Measurements from ENCODE around the gene C4orf50. TPM values are rescaled to one million over a fixed set of nuclear protein-coding genes. Genes with fewer than 3 reads are reported as not detected.
A peak's percentile ranks its signal among the peaks of the same experiment; 100 is the strongest.
"Not testable (repeated sequence)": the region's sequence is repeated elsewhere in the genome, so short reads cannot be mapped to it uniquely, and the experiment has no call there.

The C4orf50 gene
- polyA plus RNA-seq, 1 donor = 0.01 TPM

DNA sequence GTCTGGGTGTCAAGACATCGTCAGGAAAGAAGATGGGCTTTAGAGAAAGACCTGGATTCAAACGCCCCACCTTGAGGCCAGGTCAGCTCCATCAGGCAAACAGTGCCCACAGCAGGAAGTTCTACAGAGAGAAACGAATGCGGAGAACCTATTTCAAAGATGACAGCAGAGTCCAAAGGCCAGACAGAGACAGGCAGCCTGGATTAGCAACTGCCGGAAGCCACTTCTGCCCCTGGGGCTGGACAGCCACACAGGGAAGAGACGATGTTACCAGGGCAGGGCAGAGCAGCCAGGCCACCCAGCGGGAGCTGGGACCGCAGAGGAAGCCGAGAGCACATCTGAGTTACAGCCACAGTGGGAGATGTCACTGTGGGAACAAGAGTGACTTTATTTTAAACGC lies 1.2 kb downstream of the C4orf50 start:
- no peak for DNase-seq (ENCODE audit: low read depth)

DNA sequence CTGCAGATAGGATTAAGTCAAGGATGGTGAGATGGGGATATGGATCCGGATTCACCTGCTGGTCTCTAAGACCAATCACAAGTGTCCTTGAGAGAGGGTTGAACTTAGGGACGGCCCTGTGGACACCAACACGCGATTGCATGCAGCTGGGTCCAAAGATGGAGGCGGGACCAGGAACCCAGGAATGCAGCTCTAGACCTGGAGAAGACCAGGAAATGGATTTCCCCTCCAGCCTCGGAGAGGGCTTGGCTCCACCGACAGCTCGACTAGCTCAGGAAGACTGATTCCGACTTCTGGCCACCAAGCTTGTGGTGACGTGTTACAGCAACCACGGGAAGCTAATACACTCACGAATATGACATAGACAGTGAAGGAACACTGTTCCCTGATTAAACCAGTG lies 4.7 kb downstream of the C4orf50 start:
- DNase-seq (ENCODE audit: low read depth) = no peak

DNA sequence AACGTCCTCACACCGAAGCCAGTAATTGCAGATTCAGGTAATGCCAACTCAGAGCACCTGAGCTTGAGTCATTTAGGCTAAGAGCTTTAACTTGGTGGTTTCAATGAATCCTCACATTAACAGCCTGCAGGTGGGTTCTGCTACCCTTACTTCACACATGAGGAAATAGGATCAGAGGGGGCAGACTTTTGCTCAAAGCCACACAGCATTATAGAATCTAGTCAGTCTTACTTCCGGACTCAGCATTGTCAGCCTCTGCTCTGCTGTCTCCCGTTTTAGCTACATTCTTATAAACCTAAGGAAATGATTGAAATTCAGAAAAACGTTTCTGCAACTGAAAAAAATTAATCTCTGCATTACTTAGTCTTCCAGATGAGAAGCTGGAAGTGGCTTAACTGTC lies 6.0 kb downstream of the C4orf50 start:
- no peak for DNase-seq (ENCODE audit: low read depth)

DNA sequence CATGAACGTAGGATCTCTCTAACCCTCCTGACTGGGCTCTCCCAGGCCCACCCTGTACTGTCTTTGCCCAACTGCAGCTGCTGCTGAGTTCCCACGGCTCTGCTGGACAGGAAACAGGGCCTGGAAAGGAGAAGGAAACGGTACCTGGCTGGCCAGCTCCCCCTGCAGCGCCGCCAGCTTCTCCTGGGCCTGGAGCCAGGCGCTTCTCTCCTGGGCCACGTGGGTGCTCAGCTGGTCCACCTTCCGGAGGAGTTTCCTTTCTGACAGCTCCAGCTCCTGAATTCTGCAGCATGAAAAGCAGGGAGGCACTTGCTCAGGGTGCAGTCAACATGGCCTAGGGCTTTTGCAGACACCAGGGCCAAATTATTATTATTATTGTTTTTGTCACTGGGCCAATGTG lies 6.5 kb downstream of the C4orf50 start:
- DNase-seq (ENCODE audit: low read depth) = no peak

DNA sequence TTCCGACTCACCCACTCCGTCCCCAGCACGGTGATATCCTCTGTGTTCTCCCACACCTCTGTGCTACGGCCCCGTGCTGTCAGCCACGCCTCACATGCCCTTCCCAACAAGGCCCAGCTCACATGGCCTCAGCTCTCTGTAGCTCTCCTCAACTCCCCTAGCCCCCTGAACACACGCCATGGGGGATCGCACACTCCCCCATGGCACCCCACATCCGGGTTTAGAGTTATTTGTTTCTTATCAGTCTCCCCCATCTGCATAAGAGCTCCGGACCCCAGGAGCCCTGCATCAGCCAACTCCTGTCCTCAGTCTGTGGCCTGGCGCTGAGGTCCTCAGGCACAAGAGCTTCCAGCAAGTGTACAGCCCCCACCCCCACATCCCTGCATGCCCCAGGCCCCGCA lies 7.0 kb downstream of the C4orf50 start:
- DNase-seq (ENCODE audit: low read depth) = no peak

- no peak for DNase-seq (ENCODE audit: low read depth)
These were observed 7.4 kb downstream of the C4orf50 start for GRCh38 chr4:6010789-6011188.

- DNase-seq (ENCODE audit: low read depth) = no peak
These were observed 8.8 kb downstream of the C4orf50 start for GRCh38 chr4:6009452-6009851.

- no peak for DNase-seq (ENCODE audit: low read depth)
These were observed 9.4 kb downstream of the C4orf50 start for GRCh38 chr4:6008766-6009385.

GRCh38 chr4:6008092-6008551 lies 10.1 kb downstream of the C4orf50 start:
- DNase-seq (ENCODE audit: low read depth) = no peak

DNA sequence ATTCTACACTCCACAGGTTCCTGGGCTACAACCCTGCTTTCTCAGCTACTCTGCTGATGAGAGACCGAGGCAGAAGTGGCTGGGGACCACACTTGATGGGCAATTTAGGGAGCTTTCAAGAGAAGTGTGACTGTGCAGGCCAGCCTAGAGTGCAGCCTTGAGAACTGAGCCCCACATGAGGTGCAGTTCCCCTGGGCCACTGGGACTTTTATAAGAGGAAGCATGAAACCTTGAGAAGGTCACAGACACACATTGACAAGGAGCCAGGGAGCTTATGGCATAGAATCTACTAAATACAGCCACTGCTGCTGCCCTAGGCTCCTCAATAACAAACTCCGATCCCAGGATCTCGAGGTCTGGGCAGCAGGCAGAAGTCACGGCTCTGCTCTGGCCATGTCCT lies 13.1 kb downstream of the C4orf50 start:
- no peak for DNase-seq (ENCODE audit: low read depth)

GRCh38 chr4:6003485-6003884 lies 14.7 kb downstream of the C4orf50 start:
- not testable (repeated sequence) for DNase-seq (ENCODE audit: low read depth)

DNA sequence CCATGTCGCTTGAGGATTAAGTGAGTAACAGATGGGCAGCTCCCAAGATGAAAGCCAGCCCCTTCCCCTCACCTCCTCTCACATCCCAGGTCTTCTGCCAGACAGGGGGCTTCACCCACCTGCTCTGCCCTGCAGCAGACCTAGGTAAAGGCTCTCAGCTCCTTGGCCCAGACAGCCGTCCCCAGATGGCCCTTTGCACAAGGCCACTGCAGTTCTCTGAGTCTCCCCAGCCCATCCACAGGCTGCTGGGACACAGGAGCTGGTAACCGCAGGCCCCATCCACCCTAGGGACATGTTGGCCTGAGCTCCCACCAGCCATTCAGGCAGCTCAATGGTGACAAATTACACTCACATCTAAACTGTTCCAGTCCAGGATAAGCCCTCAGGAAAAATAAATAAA lies 15.3 kb downstream of the C4orf50 start:
- DNase-seq (ENCODE audit: low read depth) = no peak

- DNase-seq (ENCODE audit: low read depth) = no peak
These were observed 15.8 kb downstream of the C4orf50 start for GRCh38 chr4:6002492-6002833.

- DNase-seq (ENCODE audit: low read depth) = no peak
These were observed 16.3 kb downstream of the C4orf50 start for GRCh38 chr4:6001680-6002491.

DNA sequence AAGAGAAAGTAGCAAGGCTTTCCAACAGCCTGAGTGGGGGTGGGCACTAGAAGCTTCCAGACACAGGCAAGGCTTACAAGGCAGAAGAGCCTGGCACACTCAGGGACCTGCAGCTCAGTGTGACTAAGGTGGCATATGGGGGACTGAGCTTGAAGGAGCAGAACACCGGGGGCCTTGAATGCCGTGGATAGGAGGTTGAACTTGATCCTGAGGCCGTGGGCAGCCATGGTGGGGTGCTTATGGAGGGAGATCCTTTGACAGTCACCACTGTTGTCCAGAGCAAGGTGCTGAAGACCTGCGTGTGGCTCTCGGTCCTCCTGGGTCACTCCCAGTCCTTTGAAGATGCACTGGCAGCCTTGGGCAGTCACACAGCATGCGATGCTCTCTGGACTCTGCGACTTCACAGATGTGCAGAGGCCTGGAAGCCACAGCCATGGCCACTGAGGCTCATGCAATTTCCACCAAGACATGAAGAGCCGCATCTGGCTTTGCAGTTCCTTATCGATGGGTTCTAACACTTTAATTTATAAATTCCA lies 18.3 kb downstream of the C4orf50 start:
- no peak for DNase-seq (ENCODE audit: low read depth)

GRCh38 chr4:5999356-5999755 lies 18.9 kb downstream of the C4orf50 start:
- no peak for DNase-seq (ENCODE audit: low read depth)

- peak; percentile 13 for DNase-seq (ENCODE audit: low read depth)
These were observed 19.8 kb downstream of the C4orf50 start for GRCh38 chr4:5998333-5998936.

- DNase-seq (ENCODE audit: low read depth) = no peak
These were observed 21.6 kb downstream of the C4orf50 start for GRCh38 chr4:5996641-5997040.

DNA sequence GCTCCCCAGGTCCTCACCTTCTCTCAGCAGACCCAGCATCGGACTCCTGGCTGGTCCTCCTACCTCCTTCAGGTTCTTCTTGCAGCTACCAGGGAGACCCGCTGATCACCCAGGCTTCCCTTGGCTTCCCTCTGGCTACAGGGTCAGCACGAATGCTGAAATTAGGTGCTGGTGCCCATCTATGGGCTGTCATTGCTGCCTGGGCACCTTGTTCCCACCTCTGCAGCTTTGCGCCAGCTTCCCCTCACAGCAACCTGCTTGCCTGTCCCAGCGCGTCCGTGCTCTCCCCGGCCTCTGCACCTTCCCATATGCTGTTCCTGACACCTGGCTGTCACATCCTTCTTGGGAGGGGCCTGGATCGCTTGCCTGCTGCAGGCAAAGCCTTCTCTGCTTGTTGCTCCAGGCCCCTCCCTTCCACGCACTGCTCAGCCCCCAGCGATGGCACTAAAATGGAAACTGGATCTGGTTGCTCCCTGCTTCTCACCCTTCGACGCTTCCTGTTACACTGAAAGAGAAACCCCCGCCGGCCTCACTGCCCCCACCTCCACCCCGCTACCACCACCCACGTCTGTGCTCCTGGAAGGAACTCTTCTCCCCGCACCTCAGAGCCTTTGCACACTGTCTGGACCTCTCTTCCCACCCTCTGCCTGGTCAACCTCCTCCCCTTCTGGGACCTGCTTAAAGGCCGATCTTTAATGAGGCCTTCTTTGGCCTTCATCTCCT lies 22.2 kb downstream of the C4orf50 start:
- no peak for DNase-seq (ENCODE audit: low read depth)

GRCh38 chr4:5993876-5994811 lies 24.1 kb downstream of the C4orf50 start:
- no peak for DNase-seq (ENCODE audit: low read depth)

DNA sequence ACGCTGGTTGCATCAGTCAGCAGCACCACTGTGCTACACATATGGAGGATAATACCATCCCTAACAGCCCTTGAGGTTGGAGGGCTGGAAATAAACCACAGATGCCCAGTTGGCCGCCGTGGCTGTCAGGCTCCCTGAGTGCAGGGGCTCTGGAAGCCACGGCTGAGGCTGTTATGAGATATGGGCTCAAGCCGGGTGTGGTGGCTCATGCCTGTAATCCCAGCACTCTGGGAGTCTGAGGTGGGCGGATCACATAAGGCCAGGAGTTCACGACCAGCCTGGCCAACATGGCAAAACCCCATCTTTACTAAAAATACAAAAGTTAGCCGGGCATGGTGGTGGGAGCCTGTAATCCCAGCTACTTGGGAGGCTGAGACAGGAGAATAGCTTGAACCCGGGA lies 24.9 kb downstream of the C4orf50 start:
- not testable (repeated sequence) for DNase-seq (ENCODE audit: low read depth)

Data from forelimb muscle (tissue), 1 donor.